HFF-Myc (cell line): Measurements from ENCODE around the gene CHAF1A.

ENCODE experiments used
- DNase-seq: peaks from one replicate; pipeline ENCODE4 v3.0.0-alpha.2; 2011; ENCODE audit warnings: low read depth; ENCODE audit errors: extremely low read depth
- H3K4me3 ChIP-seq: replicated peaks from 2 replicates; pipeline ENCODE4 v1.5.1; 2011; ENCODE audit warnings: low read depth, mild to moderate bottlenecking, control low read depth, low read length
- TF ChIP-seq, protein P1 (sequence below): IDR thresholded peaks from 2 replicates; pipeline ENCODE4 v1.5.1; 2012; ENCODE audit warnings: mild to moderate bottlenecking, low read depth, low read length, control low read depth; ENCODE audit errors: missing control alignments

Gene CHAF1A

DNA sequence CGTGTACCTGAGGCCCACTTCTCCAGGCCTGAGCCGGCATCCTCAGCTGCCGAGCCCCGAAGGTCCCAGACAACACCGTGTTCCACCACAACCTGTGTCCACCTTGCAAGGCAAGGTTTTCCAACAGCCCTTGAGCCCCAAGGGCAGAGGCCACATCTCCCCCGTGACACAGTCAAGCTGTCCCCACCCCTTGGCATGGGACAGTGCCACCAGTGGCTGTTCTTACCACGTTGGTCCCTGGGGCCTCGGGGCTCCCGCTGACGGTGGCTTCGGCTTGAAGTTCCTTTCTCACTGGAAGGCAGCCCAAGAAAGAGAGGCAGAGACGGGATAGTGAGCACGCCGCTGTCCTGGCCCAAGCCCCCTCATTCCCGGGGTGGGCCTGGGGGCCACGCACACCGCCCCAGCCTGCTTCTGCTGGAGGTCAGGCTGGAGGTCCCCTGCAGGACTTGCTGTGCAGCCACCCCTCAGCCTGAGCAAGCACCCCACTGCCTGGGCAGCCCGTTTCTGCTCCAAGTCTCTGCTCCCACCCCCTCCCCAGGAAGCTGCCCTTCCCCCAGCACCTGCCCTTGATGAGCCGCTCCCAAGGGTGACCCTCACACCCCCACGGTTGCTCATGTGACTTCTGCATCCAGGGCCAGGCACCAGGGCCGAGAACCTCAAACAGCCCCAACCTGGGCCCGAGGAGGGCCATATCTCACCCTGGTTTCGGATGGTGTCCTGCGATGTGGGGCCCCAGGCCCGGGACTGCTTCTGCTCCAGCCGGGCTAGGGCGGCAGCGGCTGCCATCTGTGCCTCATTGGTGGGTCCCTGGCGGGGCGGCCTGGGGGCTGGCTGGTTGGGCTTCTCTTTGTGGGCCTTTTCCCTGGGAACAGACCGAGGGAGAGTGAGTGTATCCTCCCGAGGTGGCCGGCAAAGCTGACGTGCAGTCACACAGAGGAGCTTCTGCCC lies 51.1 kb downstream of the CHAF1A start:
- no peak for DNase-seq
- TF ChIP-seq, protein P1, sequence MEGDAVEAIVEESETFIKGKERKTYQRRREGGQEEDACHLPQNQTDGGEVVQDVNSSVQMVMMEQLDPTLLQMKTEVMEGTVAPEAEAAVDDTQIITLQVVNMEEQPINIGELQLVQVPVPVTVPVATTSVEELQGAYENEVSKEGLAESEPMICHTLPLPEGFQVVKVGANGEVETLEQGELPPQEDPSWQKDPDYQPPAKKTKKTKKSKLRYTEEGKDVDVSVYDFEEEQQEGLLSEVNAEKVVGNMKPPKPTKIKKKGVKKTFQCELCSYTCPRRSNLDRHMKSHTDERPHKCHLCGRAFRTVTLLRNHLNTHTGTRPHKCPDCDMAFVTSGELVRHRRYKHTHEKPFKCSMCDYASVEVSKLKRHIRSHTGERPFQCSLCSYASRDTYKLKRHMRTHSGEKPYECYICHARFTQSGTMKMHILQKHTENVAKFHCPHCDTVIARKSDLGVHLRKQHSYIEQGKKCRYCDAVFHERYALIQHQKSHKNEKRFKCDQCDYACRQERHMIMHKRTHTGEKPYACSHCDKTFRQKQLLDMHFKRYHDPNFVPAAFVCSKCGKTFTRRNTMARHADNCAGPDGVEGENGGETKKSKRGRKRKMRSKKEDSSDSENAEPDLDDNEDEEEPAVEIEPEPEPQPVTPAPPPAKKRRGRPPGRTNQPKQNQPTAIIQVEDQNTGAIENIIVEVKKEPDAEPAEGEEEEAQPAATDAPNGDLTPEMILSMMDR = no peak
- no peak overlapping the region for H3K4me3 ChIP-seq

DNA sequence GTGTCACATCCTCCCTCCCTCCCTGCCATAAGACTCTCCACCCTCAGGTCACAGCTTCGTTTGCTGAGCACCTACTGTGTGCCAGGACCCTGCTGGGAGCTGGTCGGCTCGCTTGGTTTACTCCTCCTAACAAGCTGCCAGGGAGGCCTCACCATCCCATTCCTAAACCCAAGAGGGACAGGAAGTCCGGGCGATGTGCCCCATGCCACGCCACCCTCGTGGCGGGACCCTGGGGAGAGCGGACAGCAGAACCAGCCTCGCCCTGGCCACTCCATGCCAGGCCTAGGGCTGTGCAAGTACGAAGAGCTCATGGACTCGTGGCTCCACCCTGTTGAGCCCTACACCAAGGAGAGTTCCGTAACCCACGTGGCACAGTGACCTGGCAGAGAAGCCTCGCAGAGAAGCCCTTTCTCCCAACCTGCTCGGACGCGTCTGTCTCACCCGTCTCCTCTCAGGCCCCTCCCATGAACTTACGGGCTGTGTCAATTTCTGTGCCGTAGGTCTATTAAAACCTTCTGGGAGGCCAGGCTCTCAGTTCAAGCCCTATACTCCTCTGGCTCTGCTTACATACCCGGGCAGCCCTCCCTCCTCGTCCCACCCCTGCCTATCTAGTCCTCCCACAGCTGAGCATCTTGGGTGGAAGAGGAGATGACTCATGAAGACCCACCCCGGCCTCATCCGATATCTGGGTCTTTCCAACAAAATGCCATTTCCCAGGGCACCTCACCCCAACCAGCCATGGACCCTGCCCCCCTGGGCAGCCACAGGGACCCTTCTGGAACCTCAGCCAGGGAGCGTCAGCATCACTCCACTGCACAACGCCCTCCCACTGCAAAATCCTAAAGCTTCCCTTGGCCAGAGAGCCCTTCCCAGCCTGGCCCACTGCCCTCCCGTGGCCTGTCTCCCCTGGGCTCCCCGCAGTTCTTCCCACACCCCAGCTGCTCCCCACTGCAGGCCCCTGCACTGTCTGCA lies 52.6 kb downstream of the CHAF1A start:
- DNase-seq = no peak
- TF ChIP-seq, protein P1 = no peak
- H3K4me3 ChIP-seq = peak overlapping the region; percentile 81

DNA sequence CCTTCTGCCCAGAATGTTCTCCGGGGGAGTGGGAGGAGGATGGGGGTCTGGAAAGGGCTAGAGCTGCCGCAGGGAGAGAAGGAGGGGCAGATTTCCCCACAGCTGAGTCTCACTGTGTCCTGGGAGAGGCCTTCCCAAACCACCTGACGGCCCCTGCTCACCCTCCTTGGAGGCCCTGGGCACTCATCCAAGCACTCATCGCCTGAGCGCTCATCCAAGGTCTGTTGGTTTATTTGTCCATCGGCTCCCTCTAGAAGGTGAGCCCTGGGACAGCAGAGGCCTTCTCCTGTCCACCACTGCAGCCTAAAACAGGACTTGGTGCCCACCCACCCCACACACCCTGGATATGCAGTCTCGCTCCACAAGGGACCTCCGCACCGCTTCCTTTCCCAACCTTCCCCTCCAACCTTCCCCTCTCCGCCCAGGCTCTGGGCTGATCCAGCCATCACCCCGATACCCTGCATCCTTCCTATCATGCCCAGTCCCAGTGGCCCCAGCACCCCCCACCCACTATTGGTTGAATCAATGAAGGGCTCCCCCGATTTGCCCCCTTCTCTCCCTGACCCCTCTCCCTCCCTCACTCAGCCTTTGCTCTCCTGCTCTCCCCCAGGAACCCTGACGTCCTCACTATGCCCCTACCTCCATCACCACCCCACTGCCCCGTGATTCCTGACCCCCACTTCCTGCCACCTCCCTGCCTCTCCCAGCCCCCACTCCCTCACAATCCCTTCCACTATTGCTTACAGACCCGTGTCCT lies 53.5 kb downstream of the CHAF1A start:
- H3K4me3 ChIP-seq = peak overlapping the region; percentile 81
- no peak for DNase-seq
- TF ChIP-seq, protein P1 = no peak

- TF ChIP-seq, protein P1 = no peak
- peak overlapping the region; percentile 81 for H3K4me3 ChIP-seq
- no peak for DNase-seq
Measured at GRCh38 chr19:4456476-4456842, 54.0 kb downstream of the CHAF1A start.

DNA sequence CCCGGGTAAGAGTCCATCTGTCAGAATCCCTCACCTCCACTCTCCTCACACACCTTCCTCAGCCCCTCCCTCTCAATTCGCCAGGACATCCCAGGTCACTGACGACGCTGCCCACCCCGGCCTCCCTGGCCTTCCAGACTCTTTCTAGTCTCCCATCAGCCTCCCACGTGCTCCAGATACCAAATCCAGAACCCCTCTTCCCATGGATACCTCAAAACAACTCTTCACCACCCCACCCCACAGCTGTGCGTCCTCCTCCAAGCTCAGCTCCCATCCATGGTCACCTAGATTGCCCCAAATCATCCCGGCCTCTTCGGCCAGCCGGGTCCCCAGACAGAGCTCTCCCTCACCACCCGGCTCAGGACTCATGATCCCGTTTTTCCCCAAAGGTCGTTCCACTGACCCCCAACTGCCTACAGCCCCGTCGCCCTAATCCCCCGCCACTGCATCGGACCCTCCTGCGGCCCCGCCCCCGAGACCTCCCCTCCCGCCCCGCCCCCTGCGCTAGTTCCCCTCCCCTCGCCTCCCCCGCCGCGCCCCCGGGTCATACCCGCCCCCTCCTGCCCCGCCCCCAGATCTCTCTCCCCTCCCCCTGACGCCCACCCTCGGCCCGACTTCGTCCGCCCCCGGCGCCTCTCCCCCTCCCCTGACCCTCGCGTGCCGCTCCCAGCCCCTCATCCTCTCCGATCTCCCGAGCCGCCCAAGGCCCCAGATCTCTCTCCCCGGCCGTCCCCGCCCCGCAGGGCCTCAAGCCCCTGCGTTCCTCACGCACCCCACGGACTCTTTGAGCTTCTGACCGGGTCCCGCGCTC lies 54.6 kb downstream of the CHAF1A start:
- H3K4me3 ChIP-seq = peak overlapping the region; percentile 81
- TF ChIP-seq, protein P1 = no peak
- DNase-seq = no peak
